GM12878 (cell line): ENCODE data around the gene CSMD2.

ENCODE experiments used
- CTCF ChIP-seq, 3 experiments: IDR thresholded peaks in 2 of 3; conservative IDR thresholded peaks in 1 of 3; 2 replicates each; pipeline ENCODE4 v1.5.1; 2011; ENCODE audit warnings: low read depth in 3 of 3, low read length in 3 of 3, mild to moderate bottlenecking in 3 of 3, control low read depth in 2 of 3, moderate library complexity in 2 of 3, inconsistent platforms in 1 of 3, mixed read lengths in 1 of 3; ENCODE audit not compliant: control insufficient read depth in 2 of 3, insufficient read depth in 1 of 3; ENCODE audit errors: extremely low read depth in 1 of 3
- ESRRA ChIP-seq: IDR thresholded peaks from 2 replicates; pipeline ENCODE4 v1.6.1; 2012; ENCODE audit warnings: mild to moderate bottlenecking, low read length, improper control_type of control experiment
- NR2C2 ChIP-seq: IDR thresholded peaks from 2 replicates; pipeline ENCODE4 v1.6.1; 2011; ENCODE audit warnings: borderline replicate concordance, low read depth; ENCODE audit not compliant: control insufficient read depth, insufficient read length
- SRF ChIP-seq, 2 experiments: IDR thresholded peaks; 2 replicates each; pipeline ENCODE4 v1.6.1; 2011; ENCODE audit warnings: low read depth in 2 of 2, low read length in 2 of 2, mild to moderate bottlenecking in 1 of 2, moderate library complexity in 1 of 2
- TAF1 ChIP-seq: IDR thresholded peaks from 2 replicates; pipeline ENCODE4 v1.6.1; 2011; ENCODE audit warnings: mild to moderate bottlenecking, low read depth, low read length, borderline replicate concordance
- TCF12 ChIP-seq: IDR thresholded peaks from 2 replicates; pipeline ENCODE4 v1.6.1; 2011; ENCODE audit warnings: low read depth, mild to moderate bottlenecking, low read length

GRCh38 chr1:33524586-33524985 is 640.4 kb downstream of the CSMD2 start:
- TF ChIP-seq TAF1 (no peak), SRF (IDR thresholded peaks at IDR 0.05; ENCODE audit: low read depth in 2 of 2, low read length in 2 of 2) (no peak), NR2C2 (no peak), CTCF (IDR thresholded peaks at IDR 0.05 in 2 of 3, conservative IDR thresholded peaks at IDR 0.05 in 1 of 3; ENCODE audit: control insufficient read depth in 2 of 3, extremely low read depth in 1 of 3, insufficient read depth in 1 of 3, low read depth in 3 of 3, low read length in 3 of 3) (no peak), TCF12 (no peak), ESRRA (no peak)
